Esophagus (tissue), 2 donors: Measurements from ENCODE around the gene GPN1. TPM values are rescaled to one million over a fixed set of nuclear protein-coding genes. Genes with fewer than 3 reads are reported as not detected.
A peak's percentile ranks its signal among the peaks of the same experiment; 100 is the strongest.
"Not testable (repeated sequence)": the region's sequence is repeated elsewhere in the genome, so short reads cannot be mapped to it uniquely, and the experiment has no call there.

Experiments used
- H3K27ac ChIP-seq, 2 donors: one replicate each; pipeline ENCODE4 v1.5.1; 2013; ENCODE audit warnings: low read depth in 2 of 2, mild to moderate bottlenecking in 2 of 2, inconsistent platforms in 1 of 2, low read length in 1 of 2, moderate library complexity in 1 of 2
- H3K27me3 ChIP-seq, 2 donors: one replicate each; pipeline ENCODE4 v1.6.1; 2013; ENCODE audit warnings: low read length in 2 of 2, control low read depth in 1 of 2, mild to moderate bottlenecking in 1 of 2; ENCODE audit not compliant: insufficient read depth in 2 of 2, control insufficient read depth in 1 of 2
- H3K36me3 ChIP-seq, 2 donors: one replicate each; pipeline ENCODE4 v1.6.1; 2013; ENCODE audit warnings: low read length in 1 of 2; ENCODE audit not compliant: control insufficient read depth in 2 of 2, insufficient read depth in 2 of 2
- H3K4me1 ChIP-seq, 2 donors: one replicate each; pipeline ENCODE4 v1.6.1; 2013; ENCODE audit warnings: low read length in 1 of 2; ENCODE audit not compliant: control insufficient read depth in 2 of 2, insufficient read depth in 2 of 2
- H3K4me3 ChIP-seq, 2 donors: one replicate each; pipeline ENCODE4 v1.5.1; 2013; ENCODE audit warnings: low read length in 2 of 2, mild to moderate bottlenecking in 2 of 2, low read depth in 1 of 2, moderate library complexity in 1 of 2
- H3K9me3 ChIP-seq, 2 donors: one replicate each; pipeline ENCODE4 v1.6.1; 2013; ENCODE audit warnings: mild to moderate bottlenecking in 2 of 2, low read depth in 1 of 2, low read length in 1 of 2, moderate library complexity in 1 of 2; ENCODE audit not compliant: control insufficient read depth in 2 of 2, insufficient read depth in 1 of 2
- WGBS, 2 donors: extraction: QIAGEN DNeasy Blood & Tissue Kit; methylation state at CpG; one replicate each; pipeline ENCODE4 v1.1.7; 2013; 5-methylcytosine and 5-hydroxymethylcytosine counted together
- polyA plus RNA-seq, 2 donors: library from polyadenylated mRNA; stranded (reverse); fragments of 200-250 nt; gene quantifications; one replicate each; pipeline ENCODE4 v1.2.3, GENCODE V29; 2013
- donor health status: healthy with polysubstance abuse.
- donor health status: Bipolar disorder and iron deficiency.

GPN1 gene
- polyA plus RNA-seq, 2 donors = 15.0 to 25.0 TPM

- Histone ChIP-seq H3K9me3 (no peaks in the 10 kb centered on the region), H3K4me3 (no peak overlapping the region), H3K36me3 (peaks cover 0 to 6% of the 10 kb centered on the region in 2 donors)
Observed at GRCh38 chr2:27683390-27684071, 54.7 kb downstream of the GPN1 start.

GRCh38 chr2:27685006-27685405, 56.2 kb downstream of the GPN1 start:
- H3K36me3 ChIP-seq, H3K4me3 ChIP-seq, H3K4me1 ChIP-seq, H3K27ac ChIP-seq, H3K27me3 ChIP-seq, H3K9me3 ChIP-seq: not testable (repeated sequence)
- WGBS, 2 donors = 73 to 85% methylated on average over 1 of the region's 1 CpG

More at GRCh38 chr2:27683390-27684071, 54.7 kb downstream of the GPN1 start:
- H3K27me3 ChIP-seq = no peaks in the 10 kb centered on the region
- WGBS, 2 donors = 35 to 36% methylated on average over 9 of the region's 9 CpGs
- no peaks in the 10 kb centered on the region for H3K4me1 ChIP-seq
- H3K27ac ChIP-seq = peak overlapping the region; percentile 60 to 83

- no peaks in the 10 kb centered on the region for H3K9me3 ChIP-seq
- H3K4me3 ChIP-seq = no peak overlapping the region
- peaks cover 3 to 5% of the 10 kb centered on the region in 2 donors for H3K36me3 ChIP-seq
- H3K27me3 ChIP-seq = no peaks in the 10 kb centered on the region
- H3K27ac ChIP-seq = no peak overlapping the region
- H3K4me1 ChIP-seq = no peaks in the 10 kb centered on the region
- WGBS, 2 donors = 95 to 100% methylated on average over 3 of the region's 3 CpGs
Observed at GRCh38 chr2:27685577-27685976, 56.7 kb downstream of the GPN1 start.

- Histone ChIP-seq H3K4me3 (no peak overlapping the region), H3K27ac (no peak overlapping the region), H3K4me1 (peaks cover 0 to 2% of the 10 kb centered on the region in 2 donors), H3K27me3 (no peaks in the 10 kb centered on the region), H3K9me3 (no peaks in the 10 kb centered on the region), H3K36me3 (peaks cover 3 to 5% of the 10 kb centered on the region in 2 donors)
- WGBS, 2 donors = 65 to 87% methylated on average over 1 of the region's 1 CpG
Observed at GRCh38 chr2:27687232-27687631, 58.4 kb downstream of the GPN1 start.

GRCh38 chr2:27689424-27689823, 60.6 kb downstream of the GPN1 start:
- no peak overlapping the region for H3K4me3 ChIP-seq
- no peak overlapping the region for H3K27ac ChIP-seq
- no peaks in the 10 kb centered on the region for H3K27me3 ChIP-seq
- H3K4me1 ChIP-seq = peaks cover 0 to 2% of the 10 kb centered on the region in 2 donors
- peaks cover 3 to 5% of the 10 kb centered on the region in 2 donors for H3K36me3 ChIP-seq
- WGBS, 2 donors = 59 to 63% methylated on average over 2 of the region's 2 CpGs
- H3K9me3 ChIP-seq = no peaks in the 10 kb centered on the region

GRCh38 chr2:27690052-27690451, 61.2 kb downstream of the GPN1 start:
- peaks cover 3 to 5% of the 10 kb centered on the region in 2 donors for H3K36me3 ChIP-seq
- H3K9me3 ChIP-seq = no peaks in the 10 kb centered on the region
- no peak overlapping the region for H3K27ac ChIP-seq
- peaks cover 0 to 2% of the 10 kb centered on the region in 2 donors for H3K4me1 ChIP-seq
- no peaks in the 10 kb centered on the region for H3K27me3 ChIP-seq
- H3K4me3 ChIP-seq = no peak overlapping the region

GRCh38 chr2:27697660-27698059, 68.8 kb downstream of the GPN1 start:
- no peaks in the 10 kb centered on the region for H3K4me1 ChIP-seq
- no peaks in the 10 kb centered on the region for H3K9me3 ChIP-seq
- 75 to 78% methylated on average over 1 of the region's 1 CpG for WGBS, 2 donors
- H3K4me3 ChIP-seq = no peak overlapping the region
- no peaks in the 10 kb centered on the region for H3K27me3 ChIP-seq
- no peak overlapping the region for H3K27ac ChIP-seq
- peaks cover 0 to 4% of the 10 kb centered on the region in 2 donors for H3K36me3 ChIP-seq

Other genes with a start within 250 kb of the GPN1 start
- gene ZNF513, start 248.3 kb upstream of the GPN1 start, polyA plus RNA-seq = 10 to 100 TPM; 20.0 to 34.5 TPM
- 10 to 100 TPM; 40.3 to 65.0 TPM for gene PPM1G, start 219.5 kb upstream of the GPN1 start, polyA plus RNA-seq
- gene NRBP1, start 200.4 kb upstream of the GPN1 start, polyA plus RNA-seq = 10 to 100 TPM; 51.9 to 95.7 TPM
- 10 to 100 TPM; 21.0 to 30.3 TPM for gene KRTCAP3, start 186.7 kb upstream of the GPN1 start, polyA plus RNA-seq
- 10 to 100 TPM; 12.8 to 27.5 TPM for gene IFT172, start 139.3 kb upstream of the GPN1 start, polyA plus RNA-seq
- 10 to 100 TPM; 22.2 to 34.0 TPM for gene FNDC4, start 133.8 kb upstream of the GPN1 start, polyA plus RNA-seq
- 1 to 10 TPM; 2.1 to 4.0 TPM for gene GCKR, start 132.2 kb upstream of the GPN1 start, polyA plus RNA-seq
- 1 to 10 TPM; 5.6 to 6.6 TPM for gene ZNF512, start 46.0 kb upstream of the GPN1 start, polyA plus RNA-seq
- 1 to 10 TPM; 1.0 to 1.2 TPM for gene CCDC121, start within 50 bp of the GPN1 start, polyA plus RNA-seq
- gene SUPT7L, start 34.6 kb downstream of the GPN1 start, polyA plus RNA-seq = 10 to 100 TPM; 16.6 to 22.8 TPM
- 10 to 100 TPM in 1 of 2 donors, 1 to 10 TPM in 1; 10.0 to 15.1 TPM for gene SLC4A1AP, start 34.8 kb downstream of the GPN1 start, polyA plus RNA-seq
- gene MRPL33, start 142.7 kb downstream of the GPN1 start, polyA plus RNA-seq = 100 to 1,000 TPM in 1 of 2 donors, 10 to 100 TPM in 1; 35.5 to 102 TPM